HCT116 (cell line): Measurements from ENCODE around the gene OR10Z1.

Experiments
- EZH2phosphoT487 ChIP-seq: fragments of 200-600 bp; IDR thresholded peaks from 2 replicates; pipeline ENCODE4 v1.6.1; 2018; ENCODE audit warnings: antibody characterized with exemption, borderline replicate concordance
- POLR2A ChIP-seq: IDR thresholded peaks from 2 replicates; pipeline ENCODE4 v1.7.0; 2011; ENCODE audit warnings: borderline replicate concordance; ENCODE audit not compliant: insufficient read depth, insufficient read length; ENCODE audit errors: extremely low read depth
- POLR2AphosphoS5 ChIP-seq: IDR thresholded peaks from 2 replicates; pipeline ENCODE4 v1.6.1; 2011; ENCODE audit warnings: mild to moderate bottlenecking, low read depth, low read length, moderate library complexity
- TCF7L2 ChIP-seq: IDR thresholded peaks from 2 replicates; pipeline ENCODE4 v1.7.0; 2011; ENCODE audit warnings: borderline replicate concordance, inconsistent platforms; ENCODE audit not compliant: insufficient read depth, insufficient read length; ENCODE audit errors: extremely low read depth
- TF ChIP-seq, protein P1 (sequence below): IDR thresholded peaks from 2 replicates; pipeline ENCODE4 v1.6.1; 2012
- TF ChIP-seq, protein P2 (sequence below), 3 experiments: fragments of 200-600 bp in 1 of 3; sonication (generic) in 1 of 3; IDR thresholded peaks in 2 of 3; conservative IDR thresholded peaks in 1 of 3; 2 replicates each; pipeline ENCODE4 v1.5.1; 2012 to 2017; ENCODE audit warnings: low read depth in 2 of 3, low read length in 2 of 3, antibody characterized with exemption in 1 of 3, borderline replicate concordance in 1 of 3, control low read depth in 1 of 3, mild to moderate bottlenecking in 1 of 3, mixed read lengths in 1 of 3, mixed run types in 1 of 3, moderate library complexity in 1 of 3; ENCODE audit not compliant: insufficient read depth in 1 of 3

DNA sequence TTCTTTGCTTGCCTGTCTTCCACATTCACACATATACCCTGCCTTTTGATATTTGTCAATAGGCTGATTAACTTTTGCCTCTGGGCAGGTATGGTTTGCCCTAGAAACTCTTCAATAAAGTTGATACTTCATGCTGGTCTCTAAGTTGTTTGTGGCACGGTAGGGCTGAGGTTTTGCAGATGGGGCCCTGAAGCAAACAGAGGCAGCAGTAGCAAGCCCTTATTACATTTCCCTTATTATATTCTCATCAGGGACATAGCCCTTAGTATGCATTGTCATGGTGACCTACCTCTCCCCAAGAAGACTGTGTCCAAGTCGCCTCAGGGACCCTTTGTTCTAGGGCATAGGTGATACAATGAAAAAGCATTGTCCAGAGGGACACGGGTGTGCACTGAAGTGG is 34.6 kb upstream of the OR10Z1 start, which contains the start of gene OR6P1:
- TF ChIP-seq, protein P1, sequence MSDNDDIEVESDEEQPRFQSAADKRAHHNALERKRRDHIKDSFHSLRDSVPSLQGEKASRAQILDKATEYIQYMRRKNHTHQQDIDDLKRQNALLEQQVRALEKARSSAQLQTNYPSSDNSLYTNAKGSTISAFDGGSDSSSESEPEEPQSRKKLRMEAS: no peak
- TF ChIP-seq, protein P2, sequence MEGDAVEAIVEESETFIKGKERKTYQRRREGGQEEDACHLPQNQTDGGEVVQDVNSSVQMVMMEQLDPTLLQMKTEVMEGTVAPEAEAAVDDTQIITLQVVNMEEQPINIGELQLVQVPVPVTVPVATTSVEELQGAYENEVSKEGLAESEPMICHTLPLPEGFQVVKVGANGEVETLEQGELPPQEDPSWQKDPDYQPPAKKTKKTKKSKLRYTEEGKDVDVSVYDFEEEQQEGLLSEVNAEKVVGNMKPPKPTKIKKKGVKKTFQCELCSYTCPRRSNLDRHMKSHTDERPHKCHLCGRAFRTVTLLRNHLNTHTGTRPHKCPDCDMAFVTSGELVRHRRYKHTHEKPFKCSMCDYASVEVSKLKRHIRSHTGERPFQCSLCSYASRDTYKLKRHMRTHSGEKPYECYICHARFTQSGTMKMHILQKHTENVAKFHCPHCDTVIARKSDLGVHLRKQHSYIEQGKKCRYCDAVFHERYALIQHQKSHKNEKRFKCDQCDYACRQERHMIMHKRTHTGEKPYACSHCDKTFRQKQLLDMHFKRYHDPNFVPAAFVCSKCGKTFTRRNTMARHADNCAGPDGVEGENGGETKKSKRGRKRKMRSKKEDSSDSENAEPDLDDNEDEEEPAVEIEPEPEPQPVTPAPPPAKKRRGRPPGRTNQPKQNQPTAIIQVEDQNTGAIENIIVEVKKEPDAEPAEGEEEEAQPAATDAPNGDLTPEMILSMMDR (IDR thresholded peaks at IDR 0.05 in 2 of 3, conservative IDR thresholded peaks at IDR 0.05 in 1 of 3; ENCODE audit: borderline replicate concordance in 1 of 3, insufficient read depth in 1 of 3, low read depth in 2 of 3, low read length in 2 of 3): no peak
- TF ChIP-seq POLR2A (no peak), TCF7L2 (no peak), EZH2phosphoT487 (no peak), POLR2AphosphoS5 (no peak)
